CD4-positive, alpha-beta T cell (primary cell): ENCODE results near the gene NR5A2. TPM values are rescaled to one million over a fixed set of nuclear protein-coding genes. Genes with fewer than 3 reads are reported as not detected.

Experiments used
- ATAC-seq: fragments of 200-7000 bp; cut with Tn5 transposase; one replicate; pipeline ENCODE4 v1.10.0; 2022; ENCODE audit warnings: mild to moderate bottlenecking; ENCODE audit not compliant: poor library complexity
- CTCF ChIA-PET: fragments of 350-600 bp; sonication (Branson Sonifier 250); formaldehyde crosslinking; loops from one replicate; lab custom pipeline; 2021; ENCODE audit warnings: antibody characterized with exemption, inconsistent platforms; lab: Charles Lee
- POLR2A ChIA-PET: fragments of 350-600 bp; sonication (Branson Sonifier 250); formaldehyde crosslinking; loops from one replicate; lab custom pipeline; 2021; ENCODE audit warnings: antibody characterized with exemption, inconsistent platforms; lab: Charles Lee
- DNase-seq, 14 experiments: peaks; one replicate each; pipeline ENCODE4 v3.0.0-alpha.2; 2013 to 2020; ENCODE audit warnings: mixed read lengths in 2 of 14
- H3K27ac ChIP-seq, 2 donors: one replicate each; pipeline versions ENCODE4 v1.5.1 to v1.7.0; 2013; ENCODE audit warnings: low read length in 2 of 2, low read depth in 1 of 2, mild to moderate bottlenecking in 1 of 2
- H3K27me3 ChIP-seq, 2 experiments: 1 replicate in 1 of 2; 2 replicates in 1 of 2; pipeline versions ENCODE4 v1.6.1 to v1.7.0; 2013; ENCODE audit warnings: low read length in 2 of 2, control low read depth in 1 of 2, mild to moderate bottlenecking in 1 of 2, moderate library complexity in 1 of 2; ENCODE audit not compliant: insufficient read depth in 2 of 2, control insufficient read depth in 1 of 2
- H3K36me3 ChIP-seq: one replicate; pipeline ENCODE4 v1.6.1; 2013; ENCODE audit warnings: low read length, control low read depth; ENCODE audit not compliant: insufficient read depth
- H3K4me1 ChIP-seq: one replicate; pipeline ENCODE4 v1.6.1; 2013; ENCODE audit warnings: low read length, control low read depth; ENCODE audit not compliant: insufficient read depth
- H3K4me3 ChIP-seq: one replicate; pipeline ENCODE4 v1.5.1; 2013; ENCODE audit warnings: mild to moderate bottlenecking, low read length, moderate library complexity
- H3K9me3 ChIP-seq, 2 experiments: 1 replicate in 1 of 2; 2 replicates in 1 of 2; pipeline versions ENCODE4 v1.6.1 to v1.7.0; 2013; ENCODE audit warnings: low read length in 2 of 2, mild to moderate bottlenecking in 2 of 2, control low read depth in 1 of 2, moderate library complexity in 1 of 2; ENCODE audit not compliant: control insufficient read depth in 1 of 2, insufficient read depth in 1 of 2
- H3K27ac Mint-ChIP-seq: one replicate; pipeline ENCODE4 v1.8.0; 2020; ENCODE audit warnings: mixed read lengths
- H3K27me3 Mint-ChIP-seq: one replicate; pipeline ENCODE4 v1.8.0; 2021; ENCODE audit warnings: mixed read lengths
- H3K36me3 Mint-ChIP-seq: one replicate; pipeline ENCODE4 v1.8.0; 2021; ENCODE audit warnings: low read depth, mixed read lengths
- H3K4me1 Mint-ChIP-seq: one replicate; pipeline ENCODE4 v1.8.0; 2021; ENCODE audit warnings: low read depth, mixed read lengths
- H3K4me3 Mint-ChIP-seq: one replicate; pipeline ENCODE4 v1.8.0; 2020; ENCODE audit warnings: mild to moderate bottlenecking, mixed read lengths
- H3K9me3 Mint-ChIP-seq: one replicate; pipeline ENCODE4 v1.8.0; 2020; ENCODE audit warnings: mixed read lengths
- CTCF ChIP-seq: fragments of 200-600 bp; IDR thresholded peaks from one replicate; pipeline ENCODE4 v1.8.0; 2022; ENCODE audit warnings: antibody characterized with exemption, mild to moderate bottlenecking
- intact Hi-C, 2 experiments: fragments of 100-400 bp; cut with DNase I in 1 of 2; cut with micrococcal nuclease in 1 of 2; formaldehyde crosslinking; loops; one replicate each; pipeline versions ENCODE4 v1.15.1 to v1.9.0; 2023 to 2025; cut with DNase I, micrococcal nuclease
- total RNA-seq, 174 experiments: library from RNA in 2 of 174; stranded (reverse) in 2 of 174; gene quantifications; one replicate each; pipeline ENCODE4 v1.2.3 and lab custom pipeline; 2021 to 2026

Gene NR5A2
- total RNA-seq, 2 experiments from 2014 or later, result not detected

- intact Hi-C loops, result no loop called here
- no peaks in the 10 kb centered on the region for H3K27me3 Mint-ChIP-seq
- Histone ChIP-seq H3K4me3 (no peak overlapping the region), H3K36me3 (no peaks in the 10 kb centered on the region), H3K27ac (no peak overlapping the region), H3K27me3 (no peaks in the 10 kb centered on the region), H3K9me3 (no peaks in the 10 kb centered on the region), H3K4me1 (no peaks in the 10 kb centered on the region)
- DNase-seq (no peak), ATAC-seq (no peak)
- TF ChIP-seq CTCF, result no peak
- no peaks in the 10 kb centered on the region for H3K9me3 Mint-ChIP-seq
- no peaks in the 10 kb centered on the region for H3K36me3 Mint-ChIP-seq
- ChIA-PET POLR2A (no interaction called here), CTCF (interaction anchor here (0.9 kb wide), 1 partner anchor 14 kb away, joined by 3 read pairs; no protein-coding TSS in a partner anchor)
- H3K27ac Mint-ChIP-seq, result no peak overlapping the region
- no peaks in the 10 kb centered on the region for H3K4me1 Mint-ChIP-seq
- H3K4me3 Mint-ChIP-seq, result no peak overlapping the region
Observed at GRCh38 chr1:200162877-200163276, 135.4 kb downstream of the NR5A2 start.

DNA sequence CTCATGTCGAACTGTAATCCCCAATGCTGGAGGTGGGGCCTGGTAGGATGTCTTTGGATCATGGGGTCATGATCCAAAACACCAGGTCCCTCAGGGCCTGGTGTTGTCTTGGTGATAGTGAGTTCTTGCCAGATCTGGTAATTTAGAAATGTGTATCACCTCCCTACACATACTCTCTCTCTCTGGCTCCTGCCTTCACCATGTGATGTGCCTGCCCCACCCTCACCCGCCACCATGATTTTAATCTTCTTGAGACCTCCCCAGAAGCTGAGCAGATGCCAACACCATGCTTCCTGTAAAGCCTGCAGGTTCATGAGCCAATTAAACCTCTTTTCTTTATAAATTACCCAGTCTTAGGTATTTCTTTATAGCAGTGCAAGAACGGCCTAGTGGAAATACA lies 136.4 kb downstream of the NR5A2 start:
- Mint-ChIP-seq H3K27me3 (no peaks in the 10 kb centered on the region), H3K4me1 (no peaks in the 10 kb centered on the region), H3K4me3 (no peak overlapping the region), H3K36me3 (no peaks in the 10 kb centered on the region), H3K9me3 (no peaks in the 10 kb centered on the region), H3K27ac (no peak overlapping the region)
- TF ChIP-seq CTCF, result no peak
- intact Hi-C loops, result no loop called here
- Histone ChIP-seq H3K4me3 (no peak overlapping the region), H3K4me1 (no peaks in the 10 kb centered on the region), H3K36me3 (no peaks in the 10 kb centered on the region), H3K27ac (no peak overlapping the region), H3K27me3 (no peaks in the 10 kb centered on the region), H3K9me3 (no peaks in the 10 kb centered on the region)
- ChIA-PET POLR2A (no interaction called here), CTCF (no interaction called here)
- no peak for ATAC-seq
- no peak for DNase-seq

GRCh38 chr1:200165493-200166220 lies 138.1 kb downstream of the NR5A2 start:
- H3K27me3 ChIP-seq, result no peaks in the 10 kb centered on the region
- Mint-ChIP-seq H3K27ac (no peak overlapping the region), H3K9me3 (no peaks in the 10 kb centered on the region), H3K27me3 (peaks cover 4% of the 10 kb centered on the region), H3K36me3 (no peaks in the 10 kb centered on the region), H3K4me1 (no peaks in the 10 kb centered on the region), H3K4me3 (no peak overlapping the region)
- H3K4me3 ChIP-seq, result no peak overlapping the region
- no peak for TF ChIP-seq CTCF
- ChIA-PET POLR2A (interaction anchor here (1.1 kb wide), 1 partner anchor 12 kb away, joined by 3 read pairs; no protein-coding TSS in a partner anchor), CTCF (interaction anchor here (0.6 kb wide), 1 partner anchor 23 kb away, joined by 3 read pairs; no protein-coding TSS in a partner anchor)
- ATAC-seq (no peak), DNase-seq (no peak)
- no peaks in the 10 kb centered on the region for H3K9me3 ChIP-seq
- intact Hi-C loops, result no loop called here
- no peaks in the 10 kb centered on the region for H3K36me3 ChIP-seq
- H3K27ac ChIP-seq, result no peak overlapping the region
- no peaks in the 10 kb centered on the region for H3K4me1 ChIP-seq
